ENCODE results near the gene TFPI.

Gene TFPI

DNA sequence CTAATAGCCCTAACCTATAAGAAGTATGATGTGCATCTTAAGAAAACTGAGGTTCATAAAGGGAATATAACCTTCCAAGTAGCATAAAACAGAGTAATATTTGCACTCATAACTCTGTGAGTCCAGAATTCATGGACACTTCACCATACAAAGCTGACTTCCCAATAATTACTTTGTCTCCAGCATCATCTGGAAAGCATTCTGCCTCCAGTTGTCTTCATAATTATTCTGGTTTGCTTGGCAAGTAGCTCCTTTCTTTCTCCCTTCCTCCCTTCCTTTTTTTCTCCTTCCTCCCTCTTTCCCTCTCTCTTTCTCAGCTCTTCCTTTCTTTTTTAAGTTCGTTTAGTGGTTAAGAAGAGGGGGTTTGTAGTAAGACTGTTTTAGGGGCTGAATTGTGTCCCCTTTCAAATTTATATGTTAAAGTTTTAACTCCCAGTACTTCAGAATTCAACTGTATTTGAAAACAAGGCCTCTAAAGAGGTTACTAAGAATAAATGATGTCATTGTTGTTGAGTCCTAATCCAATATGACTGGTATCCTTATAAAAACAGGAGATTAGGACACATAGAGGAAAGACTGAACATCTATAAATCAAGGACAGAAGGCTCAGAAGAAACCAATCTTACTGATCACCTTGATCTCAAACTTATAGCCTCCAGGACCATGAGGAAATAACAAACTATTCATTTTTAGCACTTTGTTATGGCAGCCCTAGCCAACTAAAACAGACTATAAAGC is 28.9 kb downstream of the TFPI start:
- H3K27ac ChIP-seq (ENCODE audit: low read depth, low read length): no peak overlapping the region
- H3K79me2 ChIP-seq (ENCODE audit: control insufficient read depth, low read length): no peaks in the 10 kb centered on the region
- H3K9me3 ChIP-seq (ENCODE audit: control insufficient read depth, insufficient read depth, low read length): no peaks in the 10 kb centered on the region
- H3K9me2 ChIP-seq (replicated peaks; ENCODE audit: control insufficient read depth, low read length): no peaks in the 10 kb centered on the region
- no peaks in the 10 kb centered on the region for H3K4me1 ChIP-seq (ENCODE audit: control insufficient read depth, low read length)
- no peak overlapping the region for H3K4me2 ChIP-seq (ENCODE audit: low read length)
- no peak overlapping the region for H3K4me3 ChIP-seq (ENCODE audit: low read length)
- no peaks in the 10 kb centered on the region for H3K36me3 ChIP-seq (ENCODE audit: control insufficient read depth, low read length)
- TF ChIP-seq EZH2phosphoT487 (IDR thresholded peaks at IDR 0.05; ENCODE audit: borderline replicate concordance, low read length) (no peak), CTCF (IDR thresholded peaks at IDR 0.05; ENCODE audit: low read depth, low read length, poor library complexity, severe bottlenecking) (no peak)
- H3F3A ChIP-seq (ENCODE audit: control insufficient read depth, insufficient read depth): no peaks in the 10 kb centered on the region
- H4K20me1 ChIP-seq (ENCODE audit: control insufficient read depth, insufficient read depth, low read depth, low read length): no peaks in the 10 kb centered on the region
- H3K27me3 ChIP-seq (ENCODE audit: control insufficient read depth, low read length): no peaks in the 10 kb centered on the region

GRCh38 chr2:187523325-187523724 is 30.9 kb downstream of the TFPI start:
- H3K36me3 ChIP-seq (ENCODE audit: control insufficient read depth, low read length): no peaks in the 10 kb centered on the region
- H3K4me1 ChIP-seq (ENCODE audit: control insufficient read depth, low read length): no peaks in the 10 kb centered on the region
- H3F3A ChIP-seq (ENCODE audit: control insufficient read depth, insufficient read depth): no peaks in the 10 kb centered on the region
- no peaks in the 10 kb centered on the region for H3K9me3 ChIP-seq (ENCODE audit: control insufficient read depth, insufficient read depth, low read length)
- H3K27ac ChIP-seq (ENCODE audit: low read depth, low read length): no peak overlapping the region
- no peaks in the 10 kb centered on the region for H3K79me2 ChIP-seq (ENCODE audit: control insufficient read depth, low read length)
- no peak overlapping the region for H3K4me3 ChIP-seq (ENCODE audit: low read length)
- no peak overlapping the region for H3K4me2 ChIP-seq (ENCODE audit: low read length)
- no peaks in the 10 kb centered on the region for H3K27me3 ChIP-seq (ENCODE audit: control insufficient read depth, low read length)
- TF ChIP-seq EZH2phosphoT487 (IDR thresholded peaks at IDR 0.05; ENCODE audit: borderline replicate concordance, low read length) (no peak), CTCF (IDR thresholded peaks at IDR 0.05; ENCODE audit: low read depth, low read length, poor library complexity, severe bottlenecking) (no peak)
- no peaks in the 10 kb centered on the region for H4K20me1 ChIP-seq (ENCODE audit: control insufficient read depth, insufficient read depth, low read depth, low read length)
- H3K9me2 ChIP-seq (replicated peaks; ENCODE audit: control insufficient read depth, low read length): no peaks in the 10 kb centered on the region

GRCh38 chr2:187520121-187520624 is 34.1 kb downstream of the TFPI start:
- no peaks in the 10 kb centered on the region for H4K20me1 ChIP-seq (ENCODE audit: control insufficient read depth, insufficient read depth, low read depth, low read length)
- H3K9me2 ChIP-seq (replicated peaks; ENCODE audit: control insufficient read depth, low read length): no peaks in the 10 kb centered on the region
- no peaks in the 10 kb centered on the region for H3K4me1 ChIP-seq (ENCODE audit: control insufficient read depth, low read length)
- H3K4me2 ChIP-seq (ENCODE audit: low read length): no peak overlapping the region
- TF ChIP-seq CTCF (IDR thresholded peaks at IDR 0.05; ENCODE audit: low read depth, low read length, poor library complexity, severe bottlenecking) (no peak), EZH2phosphoT487 (IDR thresholded peaks at IDR 0.05; ENCODE audit: borderline replicate concordance, low read length) (no peak)
- no peaks in the 10 kb centered on the region for H3K36me3 ChIP-seq (ENCODE audit: control insufficient read depth, low read length)
- H3F3A ChIP-seq (ENCODE audit: control insufficient read depth, insufficient read depth): no peaks in the 10 kb centered on the region
- H3K9me3 ChIP-seq (ENCODE audit: control insufficient read depth, insufficient read depth, low read length): no peaks in the 10 kb centered on the region
- H3K79me2 ChIP-seq (ENCODE audit: control insufficient read depth, low read length): no peaks in the 10 kb centered on the region
- no peaks in the 10 kb centered on the region for H3K27me3 ChIP-seq (ENCODE audit: control insufficient read depth, low read length)
- H3K4me3 ChIP-seq (ENCODE audit: low read length): no peak overlapping the region
- H3K27ac ChIP-seq (ENCODE audit: low read depth, low read length): no peak overlapping the region
